Cerebellar cortex (tissue), 1 donor: ENCODE measurements around the gene SLC25A13.
A peak's percentile ranks its signal among the peaks of the same experiment; 100 is the strongest.

Experiments used
- DNase-seq: peaks from one replicate; pipeline ENCODE4 v3.0.0-alpha.2; 2015; ENCODE audit warnings: low spot score

SLC25A13 gene

GRCh38 chr7:96322847-96323461, 1.1 kb upstream of the SLC25A13 start:
- no peak for DNase-seq

- DNase-seq, result no peak
These were observed 436 bp upstream of the SLC25A13 start for GRCh38 chr7:96322373-96322695.

GRCh38 chr7:96321031-96321657, 754 bp downstream of the SLC25A13 start:
- peak; percentile 88 for DNase-seq

- DNase-seq, result no peak
These were observed 1.5 kb downstream of the SLC25A13 start for GRCh38 chr7:96320442-96320841.

GRCh38 chr7:96319439-96319838, 2.5 kb downstream of the SLC25A13 start:
- DNase-seq, result no peak

GRCh38 chr7:96316949-96317348, 4.9 kb downstream of the SLC25A13 start:
- DNase-seq, result no peak

- DNase-seq, result no peak
These were observed 6.8 kb downstream of the SLC25A13 start for GRCh38 chr7:96315125-96315512.

- DNase-seq, result peak; percentile 40
These were observed 7.3 kb downstream of the SLC25A13 start for GRCh38 chr7:96314402-96315124.

- DNase-seq, result no peak
These were observed 8.0 kb downstream of the SLC25A13 start for GRCh38 chr7:96313940-96314339.

- DNase-seq, result no peak
These were observed 9.4 kb downstream of the SLC25A13 start for GRCh38 chr7:96312502-96312901.

GRCh38 chr7:96311967-96312366, 9.9 kb downstream of the SLC25A13 start:
- peak; percentile 37 for DNase-seq

GRCh38 chr7:96310110-96310509, 11.8 kb downstream of the SLC25A13 start:
- DNase-seq, result peak; percentile 61

- no peak for DNase-seq
These were observed 13.0 kb downstream of the SLC25A13 start for GRCh38 chr7:96308950-96309263.

- DNase-seq, result no peak
These were observed 13.5 kb downstream of the SLC25A13 start for GRCh38 chr7:96308253-96308949.

- DNase-seq, result no peak
These were observed 15.3 kb downstream of the SLC25A13 start for GRCh38 chr7:96306385-96307125.

- DNase-seq, result no peak
These were observed 16.0 kb downstream of the SLC25A13 start for GRCh38 chr7:96305915-96306314.

GRCh38 chr7:96304573-96304972, 17.3 kb downstream of the SLC25A13 start:
- DNase-seq, result no peak

GRCh38 chr7:96303686-96304443, 18.0 kb downstream of the SLC25A13 start:
- DNase-seq, result no peak

GRCh38 chr7:96303105-96303685, 18.7 kb downstream of the SLC25A13 start:
- no peak for DNase-seq

GRCh38 chr7:96300986-96301385, 20.9 kb downstream of the SLC25A13 start:
- no peak for DNase-seq

GRCh38 chr7:96300502-96300901, 21.4 kb downstream of the SLC25A13 start:
- no peak for DNase-seq
